H1 (cell line): ENCODE data around the gene MAP3K6. TPM values are rescaled to one million over a fixed set of nuclear protein-coding genes. Genes with fewer than 3 reads are reported as not detected.

ENCODE experiments used
- BACH1 ChIP-seq: IDR thresholded peaks from 2 replicates; pipeline ENCODE4 v1.6.1; 2012; ENCODE audit warnings: low read length, improper control_type of control experiment
- KDM5A ChIP-seq: fragments of 200-600 bp; IDR thresholded peaks from 2 replicates; pipeline ENCODE4 v1.7.1; 2012; ENCODE audit warnings: mild to moderate bottlenecking, low read length, inconsistent platforms, mixed read lengths
- polyA plus RNA-seq, 7 experiments: library from polyadenylated mRNA; depleted of rRNA in 3 of 7; stranded (reverse) in 5 of 7; unstranded in 2 of 7; fragments of >200 nt in 5 of 7; fragments of 200-250 nt in 2 of 7; gene quantifications; 1 replicate in 5 of 7; 2 replicates in 1 of 7; 4 replicates in 1 of 7; pipeline versions ENCODE4 v1.2.1 to v1.2.3, GENCODE V29; 2011 to 2013; ENCODE audit warnings: missing spikeins in 2 of 7, mixed read lengths in 2 of 7
- total RNA-seq: library from RNA; stranded (reverse); fragmentation: NEBNext Ultra II Directional; extraction: Animal tissue kit (Norgen Biotek cat#: 25700); gene quantifications from 2 replicates; pipeline ENCODE4 v1.2.1, GENCODE V29; 2021

MAP3K6 gene
- total and polyA plus RNA-seq, 2 of the 8 experiments (the other 6 are each of a cell fraction or from before 2014, with no cell fraction given): 7.4 to 7.6 TPM

DNA sequence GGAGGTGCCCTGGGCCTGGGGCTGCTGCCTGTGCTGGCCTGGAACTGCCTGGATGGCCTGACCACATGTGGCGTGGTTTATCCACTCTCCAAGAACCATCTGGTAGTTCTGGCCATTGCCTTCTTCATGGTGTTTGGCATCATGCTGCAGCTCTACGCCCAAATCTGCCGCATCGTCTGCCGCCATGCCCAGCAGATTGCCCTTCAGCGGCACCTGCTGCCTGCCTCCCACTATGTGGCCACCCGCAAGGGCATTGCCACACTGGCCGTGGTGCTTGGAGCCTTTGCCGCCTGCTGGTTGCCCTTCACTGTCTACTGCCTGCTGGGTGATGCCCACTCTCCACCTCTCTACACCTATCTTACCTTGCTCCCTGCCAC lies 27.5 kb upstream of the MAP3K6 start (continued):
- TF ChIP-seq KDM5A (no peak), BACH1 (no peak)
